HG02759 (cell line): Measurements from ENCODE around the gene GJD3.

Experiments
- ATAC-seq: cut with Tn5 transposase; IDR thresholded peaks from one replicate; pipeline ENCODE4 v1.9.1; 2021; ENCODE audit warnings: mild to moderate bottlenecking, moderate library complexity; ENCODE audit not compliant: unreplicated experiment

Gene GJD3

GRCh38 chr17:40342504-40343218, 21.9 kb downstream of the GJD3 start:
- no peak for ATAC-seq

DNA sequence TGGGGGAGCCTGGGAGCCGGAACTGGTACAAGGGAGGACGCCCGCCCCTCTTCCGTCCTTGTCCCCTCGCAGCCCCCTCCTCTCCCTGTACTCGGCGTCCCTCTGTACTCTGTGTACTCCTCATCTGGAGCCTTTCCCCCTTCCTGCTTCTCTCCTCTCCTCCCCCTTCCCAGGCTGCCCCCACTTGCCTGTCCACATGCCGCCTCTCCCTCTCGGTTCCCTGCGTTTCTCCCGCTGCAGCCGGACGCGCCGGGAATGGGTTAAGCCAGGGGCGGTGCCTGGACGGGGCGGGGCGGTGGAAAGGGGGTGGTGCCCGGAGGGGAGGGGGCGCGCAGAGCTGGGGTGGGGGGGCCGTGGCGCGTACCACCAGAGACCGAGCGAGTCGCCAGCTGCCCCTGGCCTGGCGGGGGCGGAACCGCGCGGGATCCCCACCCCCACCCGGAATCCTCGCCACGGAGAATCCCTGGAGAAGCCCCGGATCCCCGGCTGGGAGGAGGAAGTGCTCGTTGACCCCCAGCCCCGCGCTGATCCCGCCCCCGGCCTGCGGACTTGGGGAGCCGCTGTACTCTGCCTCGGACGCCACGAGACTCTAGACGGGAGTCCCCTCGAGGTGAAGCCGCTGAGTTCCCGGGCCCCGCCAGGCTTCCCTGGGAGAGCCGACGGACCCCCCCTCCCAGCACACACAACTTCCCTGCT, 22.6 kb downstream of the GJD3 start:
- no peak for ATAC-seq

DNA sequence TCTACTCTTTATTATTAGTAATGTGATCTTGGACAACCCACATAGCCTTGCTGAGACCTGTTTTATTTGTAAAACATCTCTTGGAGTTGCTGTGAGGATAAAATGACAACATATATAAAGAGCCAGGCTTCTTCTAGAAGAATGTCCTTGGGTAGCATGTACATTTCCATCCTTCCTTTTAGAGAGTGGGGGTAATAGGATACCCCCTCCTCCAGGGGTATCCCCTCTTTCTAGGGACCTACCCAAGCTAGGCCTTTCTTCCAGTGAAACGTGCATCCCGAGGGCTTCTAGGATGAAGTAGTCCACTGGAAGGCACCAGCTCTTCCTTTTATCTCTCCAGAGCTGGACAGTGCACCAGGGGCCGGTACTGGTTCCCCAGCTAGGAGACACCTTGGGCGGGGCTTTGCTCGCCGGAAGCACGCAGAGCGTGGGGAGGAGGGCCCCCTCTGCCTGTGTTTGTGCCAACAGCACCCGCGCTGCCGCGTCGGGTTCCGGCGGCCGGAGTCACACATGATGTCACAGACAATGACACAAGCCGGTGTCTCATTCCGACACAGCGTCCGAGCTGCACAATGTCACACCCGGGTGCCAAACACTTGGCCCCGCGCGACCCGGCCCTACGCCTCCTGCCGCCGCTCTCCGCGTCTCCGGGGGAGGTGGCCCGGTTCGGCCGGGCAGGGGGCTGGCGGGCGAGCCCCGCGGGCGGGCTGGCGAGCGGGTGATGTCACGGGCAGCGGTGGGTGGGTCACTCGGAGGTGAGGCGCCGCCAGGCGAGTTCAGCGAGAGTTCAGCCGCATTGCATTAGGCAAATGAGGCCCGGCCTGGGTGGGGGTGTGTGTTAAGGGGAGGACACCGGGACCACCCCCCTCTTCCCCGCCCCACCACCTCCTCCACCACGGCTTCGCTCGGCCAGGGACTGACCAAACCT, 23.4 kb downstream of the GJD3 start:
- ATAC-seq, result peak; percentile 73

- ATAC-seq, result no peak
Measured at GRCh38 chr17:40340327-40340726, 24.2 kb downstream of the GJD3 start.

DNA sequence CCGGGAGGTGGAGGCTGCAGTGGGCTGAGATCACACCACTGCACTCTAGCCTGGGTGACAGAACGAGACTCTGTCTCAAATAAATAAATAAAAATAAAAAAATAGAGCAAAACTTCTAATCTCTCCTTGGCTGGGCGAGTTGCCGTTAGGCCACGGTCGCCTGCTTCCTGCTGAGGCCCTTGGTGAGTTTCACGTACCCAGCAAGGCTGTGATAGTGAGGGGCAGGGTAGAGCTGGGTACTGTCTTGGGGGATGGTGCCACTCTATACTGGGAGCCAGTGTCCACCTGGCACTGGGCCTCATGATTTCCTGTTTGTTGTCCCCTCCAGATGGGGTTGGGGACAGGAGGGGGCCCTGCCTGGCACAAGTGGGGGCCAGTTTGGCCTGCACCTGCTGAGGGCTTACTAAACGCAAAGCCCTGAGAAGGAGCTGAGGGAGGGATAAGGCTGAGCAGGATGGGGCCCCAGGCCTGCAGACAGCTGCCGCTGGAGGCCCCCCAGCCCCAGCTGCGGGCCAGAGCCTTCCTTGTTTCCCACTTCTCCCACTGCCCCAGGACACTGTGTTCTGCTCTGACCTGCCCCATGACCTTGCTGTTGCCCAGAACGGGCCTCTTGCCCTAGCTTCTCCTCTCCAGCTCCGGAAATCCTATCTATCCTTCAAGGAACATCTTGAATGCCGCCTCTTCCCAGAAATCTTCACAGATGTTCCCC, 25.4 kb downstream of the GJD3 start:
- no peak for ATAC-seq

GRCh38 chr17:40338058-40338457, 26.5 kb downstream of the GJD3 start:
- no peak for ATAC-seq

GRCh38 chr17:40337351-40337750, 27.2 kb downstream of the GJD3 start:
- ATAC-seq, result no peak

DNA sequence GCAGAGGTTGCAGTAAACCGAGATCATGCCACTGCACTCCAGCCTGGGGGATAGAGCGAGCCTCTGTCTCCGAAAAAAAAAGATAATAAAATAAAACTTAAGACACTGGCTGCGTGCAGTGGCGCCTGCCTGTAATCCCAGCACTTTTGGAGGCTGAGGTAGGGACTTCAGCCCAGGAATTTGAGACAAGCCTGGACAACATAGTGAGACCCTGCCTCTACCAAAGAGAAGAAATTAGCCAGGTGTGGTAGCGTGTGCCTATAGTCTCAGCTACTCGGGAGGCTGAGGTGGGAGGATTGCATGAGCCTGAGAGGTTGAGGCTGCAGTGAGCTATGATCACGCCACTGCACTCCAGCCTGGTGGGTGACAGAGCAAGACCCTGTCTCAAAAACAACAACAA, 28.9 kb downstream of the GJD3 start:
- ATAC-seq, result no peak

DNA sequence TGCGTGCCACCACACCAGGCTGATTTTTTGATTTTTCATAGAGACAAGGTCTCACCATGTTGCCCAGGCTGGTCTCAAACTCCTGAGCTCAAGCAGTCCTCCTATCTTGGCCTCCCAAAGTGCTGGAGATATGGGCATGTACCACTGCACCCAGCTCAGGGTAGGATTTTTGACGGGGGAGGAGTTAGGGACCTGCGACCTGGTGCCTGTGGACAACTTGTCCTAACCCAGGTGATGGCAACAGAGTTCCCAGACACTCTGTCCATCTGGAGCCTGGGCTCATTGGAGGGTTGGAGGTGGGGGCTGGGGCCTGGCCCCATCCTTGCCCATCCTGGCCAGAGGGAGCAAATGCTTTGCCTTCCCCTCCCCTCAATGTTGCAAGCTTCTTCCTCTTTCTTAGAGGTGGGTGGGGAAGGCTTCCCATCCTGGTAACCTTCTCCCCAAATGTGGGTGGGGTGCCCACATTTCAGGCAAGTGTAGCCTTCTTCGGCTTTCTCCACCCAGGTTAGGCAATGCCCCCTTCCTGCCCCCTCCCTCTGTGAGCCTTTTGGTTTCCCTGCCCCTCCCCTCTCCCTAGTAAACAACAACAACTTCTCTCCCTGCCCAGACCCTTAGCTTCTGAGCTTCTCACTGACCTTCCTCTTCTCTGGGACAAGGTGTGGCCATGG, 30.6 kb downstream of the GJD3 start:
- ATAC-seq, result no peak

- no peak for ATAC-seq
Measured at GRCh38 chr17:40331743-40332641, 32.5 kb downstream of the GJD3 start.

GRCh38 chr17:40330850-40331470, 33.6 kb downstream of the GJD3 start:
- ATAC-seq, result no peak

DNA sequence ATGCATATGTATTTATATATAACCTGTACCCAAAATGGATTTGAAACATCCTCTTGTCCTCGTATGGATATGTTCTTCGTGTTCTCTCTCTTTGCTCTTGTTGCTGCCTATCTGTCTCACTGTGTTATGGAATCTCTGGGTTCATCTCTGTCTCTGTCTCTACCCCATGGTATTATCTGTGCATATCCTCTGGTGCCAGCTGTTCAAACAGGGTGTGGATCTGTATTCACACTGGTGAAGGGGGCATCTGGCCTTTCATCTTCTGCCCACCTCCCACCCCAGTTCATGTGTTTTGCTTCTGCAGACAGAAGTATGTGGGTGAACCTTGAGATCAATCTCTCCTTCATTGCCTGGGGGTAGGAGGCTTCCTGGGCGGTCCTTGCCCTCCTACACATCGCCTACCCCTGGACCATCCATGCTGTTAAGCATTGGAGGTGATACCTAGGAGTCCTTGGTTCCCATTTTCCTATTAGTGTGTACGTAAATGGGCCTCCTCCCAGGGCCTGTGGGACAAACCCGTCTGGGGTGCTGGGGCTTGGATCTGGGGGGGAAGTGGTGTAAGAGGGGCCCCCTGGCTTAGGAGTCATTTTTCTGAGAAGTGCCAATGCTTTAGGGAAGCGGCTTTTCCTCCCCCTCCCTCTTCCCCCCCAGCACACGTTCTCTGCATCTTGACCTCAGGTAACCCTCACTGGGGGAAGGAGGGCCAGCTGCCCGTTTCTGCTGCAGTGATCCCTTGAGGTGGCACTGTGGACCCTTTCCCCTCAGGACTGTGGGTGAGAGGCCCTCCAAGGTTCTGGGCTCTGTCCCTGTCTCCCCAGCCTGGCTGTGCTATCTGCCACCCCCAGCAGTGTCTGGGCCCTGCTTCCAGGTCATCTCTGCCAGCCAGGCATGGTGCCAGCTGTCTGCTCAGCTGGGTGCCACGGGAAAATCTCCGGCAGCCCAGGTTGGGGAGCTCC, 34.4 kb downstream of the GJD3 start:
- ATAC-seq, result no peak

- ATAC-seq, result no peak
Measured at GRCh38 chr17:40328386-40328766, 36.2 kb downstream of the GJD3 start.

- no peak for ATAC-seq
Measured at GRCh38 chr17:40327735-40328385, 36.7 kb downstream of the GJD3 start.

- no peak for ATAC-seq
Measured at GRCh38 chr17:40327244-40327729, 37.2 kb downstream of the GJD3 start.

DNA sequence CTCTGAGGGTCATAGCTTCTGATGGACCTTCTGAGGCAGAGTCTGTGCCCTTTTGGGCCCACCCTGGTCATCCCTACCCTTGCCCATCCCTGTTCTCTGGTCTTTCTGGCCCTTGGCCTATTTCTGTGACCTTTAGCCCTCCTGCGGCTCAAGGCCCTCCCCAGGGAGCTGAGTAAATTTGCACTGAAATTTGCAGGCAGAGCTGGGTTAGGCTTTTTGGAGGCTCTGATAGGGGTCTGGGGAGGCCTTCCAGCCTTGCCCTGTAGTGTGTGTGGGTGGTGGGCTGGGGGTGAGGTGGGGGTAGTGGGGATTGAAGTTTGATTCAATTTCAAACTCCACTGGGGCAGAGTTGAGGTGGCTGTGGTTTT, 37.7 kb downstream of the GJD3 start:
- ATAC-seq, result no peak
